IMR-90 (cell line): ENCODE measurements around the gene LHPP. TPM values are rescaled to one million over a fixed set of nuclear protein-coding genes. Genes with fewer than 3 reads are reported as not detected.

ENCODE experiments used
- ATAC-seq: fragments of 200-7000 bp; cut with Tn5 transposase; 2 replicates; pipeline ENCODE4 v1.9.1; 2020; ENCODE audit warnings: low read depth, mild to moderate bottlenecking, moderate library complexity
- BruUV-seq: library from RNA; stranded (reverse); fragments of 400-500 nt; replicated peaks from 2 replicates; lab custom pipeline; 2021; lab: Mats Ljungman, UMichigan
- CTCF ChIA-PET: fragments of 300-600 bp; formaldehyde crosslinking; extraction: SDS; loops from one replicate; lab custom pipeline; 2021; ENCODE audit warnings: antibody characterized with exemption; lab: Yijun Ruan, JAX
- POLR2A ChIA-PET: fragments of 300-600 bp; sonication (Branson Sonifier 250); formaldehyde crosslinking; loops from one replicate; lab custom pipeline; 2022; ENCODE audit warnings: antibody characterized with exemption; ENCODE audit not compliant: unreplicated experiment; lab: Charles Lee
- DNase-seq: peaks from one replicate; pipeline ENCODE4 v3.0.0; 2013
- H2AFZ ChIP-seq: replicated peaks from 2 replicates; pipeline ENCODE3; 2013; ENCODE audit warnings: low read length, mild to moderate bottlenecking; ENCODE audit not compliant: poor library complexity
- H2AK5ac ChIP-seq: 2 replicates; pipeline ENCODE4 v1.6.1; 2013; ENCODE audit warnings: low read depth, low read length, inconsistent platforms
- H2AK9ac ChIP-seq: replicated peaks from 2 replicates; pipeline ENCODE3; 2013; ENCODE audit warnings: mild to moderate bottlenecking, low read depth, low read length, moderate library complexity; ENCODE audit not compliant: poor library complexity
- H2BK120ac ChIP-seq: 2 replicates; pipeline ENCODE4 v1.6.1; 2013; ENCODE audit warnings: low read depth, low read length, inconsistent platforms
- H2BK15ac ChIP-seq: 3 replicates; pipeline ENCODE4 v1.6.1; 2013; ENCODE audit warnings: low read depth, low read length, inconsistent platforms
- H2BK20ac ChIP-seq: 2 replicates; pipeline ENCODE4 v1.6.1; 2013; ENCODE audit warnings: low read depth, mild to moderate bottlenecking, inconsistent platforms, low read length, moderate library complexity
- H2BK5ac ChIP-seq: 2 replicates; pipeline ENCODE4 v1.6.1; 2013; ENCODE audit warnings: mild to moderate bottlenecking, low read depth, low read length, inconsistent platforms; ENCODE audit not compliant: poor library complexity, severe bottlenecking
- H3K14ac ChIP-seq: replicated peaks from 2 replicates; pipeline ENCODE4 v1.6.1; 2013; ENCODE audit warnings: low read depth, low read length, inconsistent platforms
- H3K18ac ChIP-seq: 2 replicates; pipeline ENCODE4 v1.6.1; 2013; ENCODE audit warnings: low read depth, low read length, control low read depth
- H3K23ac ChIP-seq: 2 replicates; pipeline ENCODE4 v1.6.1; 2013; ENCODE audit warnings: low read depth, low read length, inconsistent platforms
- H3K27ac ChIP-seq: 2 replicates; pipeline ENCODE4 v1.5.1; 2013; ENCODE audit warnings: mild to moderate bottlenecking, control low read depth, low read length; ENCODE audit not compliant: insufficient read depth
- H3K27me3 ChIP-seq: 2 replicates; pipeline ENCODE4 v1.6.1; 2013; ENCODE audit warnings: low read length; ENCODE audit not compliant: control insufficient read depth, insufficient read depth
- H3K36me3 ChIP-seq: 2 replicates; pipeline ENCODE4 v1.6.1; 2013; ENCODE audit warnings: low read length, mixed read lengths; ENCODE audit not compliant: control insufficient read depth, insufficient read depth
- H3K4ac ChIP-seq: 2 replicates; pipeline ENCODE4 v1.6.1; 2013; ENCODE audit warnings: low read depth, low read length, inconsistent platforms
- H3K4me1 ChIP-seq: 2 replicates; pipeline ENCODE4 v1.6.1; 2013; ENCODE audit warnings: low read length, mixed read lengths; ENCODE audit not compliant: control insufficient read depth, insufficient read depth
- H3K4me2 ChIP-seq: 2 replicates; pipeline ENCODE4 v1.6.1; 2013; ENCODE audit warnings: low read depth, mild to moderate bottlenecking, control low read depth, low read length, moderate library complexity
- H3K4me3 ChIP-seq: 2 replicates; pipeline ENCODE4 v1.5.1; 2013; ENCODE audit warnings: low read depth, mild to moderate bottlenecking, control low read depth, low read length, moderate library complexity; ENCODE audit not compliant: insufficient read depth
- H3K56ac ChIP-seq: 2 replicates; pipeline ENCODE4 v1.6.1; 2013; ENCODE audit warnings: low read length, inconsistent platforms; ENCODE audit not compliant: insufficient read depth; ENCODE audit errors: extremely low read depth
- H3K79me1 ChIP-seq, 2 experiments: 2 replicates each; pipeline ENCODE4 v1.6.1; 2013; ENCODE audit warnings: low read length in 2 of 2, inconsistent platforms in 1 of 2, low read depth in 1 of 2
- H3K9ac ChIP-seq: 2 replicates; pipeline ENCODE4 v1.6.1; 2013; ENCODE audit warnings: low read depth, low read length, control low read depth
- H3K9me1 ChIP-seq: 2 replicates; pipeline ENCODE4 v1.6.1; 2013; ENCODE audit warnings: low read length, inconsistent platforms; ENCODE audit not compliant: insufficient read depth
- H3K9me3 ChIP-seq: 2 replicates; pipeline ENCODE4 v1.6.1; 2013; ENCODE audit warnings: low read length; ENCODE audit not compliant: control insufficient read depth, insufficient read depth
- H4K20me1 ChIP-seq: 2 replicates; pipeline ENCODE4 v1.6.1; 2013; ENCODE audit warnings: low read length, inconsistent platforms; ENCODE audit not compliant: insufficient read depth
- H4K5ac ChIP-seq: 2 replicates; pipeline ENCODE4 v1.6.1; 2013; ENCODE audit warnings: mild to moderate bottlenecking, low read depth, low read length, control low read depth
- H4K8ac ChIP-seq, 2 experiments: 2 replicates each; pipeline ENCODE4 v1.6.1; 2013; ENCODE audit warnings: low read depth in 2 of 2, low read length in 2 of 2, control low read depth in 1 of 2, inconsistent platforms in 1 of 2
- H4K91ac ChIP-seq: 2 replicates; pipeline ENCODE4 v1.6.1; 2013; ENCODE audit warnings: low read depth, low read length, inconsistent platforms; ENCODE audit not compliant: insufficient read depth
- CEBPB ChIP-seq: IDR thresholded peaks from 2 replicates; pipeline ENCODE4 v1.6.1; 2012; ENCODE audit warnings: low read depth, low read length, improper control_type of control experiment
- ELK1 ChIP-seq: fragments of 150-350 bp; IDR thresholded peaks from 2 replicates; pipeline ENCODE4 v1.6.1; 2016; ENCODE audit warnings: low read depth, mild to moderate bottlenecking, low read length, moderate library complexity, borderline replicate concordance
- RFX5 ChIP-seq: IDR thresholded peaks from 2 replicates; pipeline ENCODE4 v1.8.0; 2012; ENCODE audit warnings: low read depth, mild to moderate bottlenecking, low read length, moderate library complexity
- USF2 ChIP-seq: fragments of 150-350 bp; IDR thresholded peaks from 2 replicates; pipeline ENCODE4 v1.6.1; 2017; ENCODE audit warnings: mild to moderate bottlenecking, antibody characterized with exemption, low read length, low read depth
- WGBS, 2 experiments: methylation state at CpG; one replicate each; pipeline versions ENCODE4 v1.1.5 to v1.1.7; 2013; ENCODE audit warnings: missing lambda C conversion rate in 2 of 2; ENCODE audit not compliant: insufficient read length in 1 of 2; ENCODE audit errors: extremely low coverage in 2 of 2; 5-methylcytosine and 5-hydroxymethylcytosine counted together
- dilution Hi-C: fragments of 300-500 bp; cut with HindIII; formaldehyde crosslinking; loops from one replicate; pipeline ENCODE4 v1.14.3; 2018; ENCODE audit warnings: low sequenced_read_pairs; ENCODE audit not compliant: unreplicated experiment
- in situ Hi-C: fragments of 300-500 bp; cut with MboI; formaldehyde crosslinking; loops from 3 replicates; pipeline ENCODE4 v1.14.3; 2019; ENCODE audit warnings: low sequenced_read_pairs, inconsistent platforms, mixed read lengths
- intact Hi-C: fragments of 100-400 bp; cut with micrococcal nuclease; formaldehyde crosslinking; loops from 2 replicates; pipeline ENCODE4 v1.10.0; 2022
- polyA plus RNA-seq, 3 experiments: library from polyadenylated mRNA; depleted of rRNA; stranded (reverse); fragments of >200 nt; gene quantifications; 2 replicates each; pipeline ENCODE4 v1.2.3, GENCODE V29; 2012; ENCODE audit warnings: low replicate concordance in 1 of 3
- total RNA-seq: library from RNA; depleted of rRNA; stranded (reverse); fragments of >200 nt; gene quantifications from 2 replicates; pipeline ENCODE4 v1.2.3, GENCODE V29; 2012
- TF ChIP-seq, protein P1 (sequence below): conservative IDR thresholded peaks from 2 replicates; pipeline ENCODE4 v1.5.1; 2012; ENCODE audit warnings: mild to moderate bottlenecking, low read depth, low read length, improper control_type of control experiment

The LHPP gene
- total and polyA plus RNA-seq, 2 of the 4 experiments (the other 2 are of a cell fraction) = 2.7 to 8.3 TPM

- Histone ChIP-seq H3K9ac (no peak overlapping the region), H2BK15ac (no peak overlapping the region), H3K4me3 (no peak overlapping the region), H3K14ac (no peak overlapping the region), H3K56ac (no peak overlapping the region), H2BK20ac (no peak overlapping the region), H3K18ac (no peak overlapping the region), H3K27me3 (peaks cover 4% of the 10 kb centered on the region), H4K91ac (no peak overlapping the region), H3K4me2 (no peak overlapping the region), H2AK9ac (no peak overlapping the region), H3K4me1 (no peaks in the 10 kb centered on the region), H3K9me1 (no peaks in the 10 kb centered on the region), H3K4ac (no peak overlapping the region), H3K9me3 (no peaks in the 10 kb centered on the region), H4K20me1 (no peaks in the 10 kb centered on the region), H2BK120ac (no peak overlapping the region), H3K23ac (no peak overlapping the region), H4K5ac (no peak overlapping the region), H2BK5ac (no peak overlapping the region), H4K8ac (no peak overlapping the region), H3K27ac (no peak overlapping the region), H2AK5ac (no peak overlapping the region), H3K79me1 (no peaks in the 10 kb centered on the region), H3K36me3 (no peaks in the 10 kb centered on the region), H2AFZ (no peak overlapping the region)
- dilution Hi-C loops = no loop called here
- no peak for DNase-seq
- 84% methylated on average over 3 of the region's 8 CpGs; no CpG with 5 or more reads in 1 of the 2 experiments for WGBS, 2 experiments
- TF ChIP-seq ELK1 (no peak), USF2 (no peak), RFX5 (no peak), CEBPB (no peak)
- TF ChIP-seq, protein P1, sequence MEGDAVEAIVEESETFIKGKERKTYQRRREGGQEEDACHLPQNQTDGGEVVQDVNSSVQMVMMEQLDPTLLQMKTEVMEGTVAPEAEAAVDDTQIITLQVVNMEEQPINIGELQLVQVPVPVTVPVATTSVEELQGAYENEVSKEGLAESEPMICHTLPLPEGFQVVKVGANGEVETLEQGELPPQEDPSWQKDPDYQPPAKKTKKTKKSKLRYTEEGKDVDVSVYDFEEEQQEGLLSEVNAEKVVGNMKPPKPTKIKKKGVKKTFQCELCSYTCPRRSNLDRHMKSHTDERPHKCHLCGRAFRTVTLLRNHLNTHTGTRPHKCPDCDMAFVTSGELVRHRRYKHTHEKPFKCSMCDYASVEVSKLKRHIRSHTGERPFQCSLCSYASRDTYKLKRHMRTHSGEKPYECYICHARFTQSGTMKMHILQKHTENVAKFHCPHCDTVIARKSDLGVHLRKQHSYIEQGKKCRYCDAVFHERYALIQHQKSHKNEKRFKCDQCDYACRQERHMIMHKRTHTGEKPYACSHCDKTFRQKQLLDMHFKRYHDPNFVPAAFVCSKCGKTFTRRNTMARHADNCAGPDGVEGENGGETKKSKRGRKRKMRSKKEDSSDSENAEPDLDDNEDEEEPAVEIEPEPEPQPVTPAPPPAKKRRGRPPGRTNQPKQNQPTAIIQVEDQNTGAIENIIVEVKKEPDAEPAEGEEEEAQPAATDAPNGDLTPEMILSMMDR = no peak
- in situ Hi-C loops = no loop called here
- intact Hi-C loops = no loop called here
- POLR2A ChIA-PET = no interaction called here
- no peak for ATAC-seq
- CTCF ChIA-PET = no interaction called here
- BruUV-seq = no TSS peak
Observed at GRCh38 chr10:124436191-124436638, 25.4 kb upstream of the LHPP start.
